Measurements from ENCODE around the gene FUT8.

The FUT8 gene

DNA sequence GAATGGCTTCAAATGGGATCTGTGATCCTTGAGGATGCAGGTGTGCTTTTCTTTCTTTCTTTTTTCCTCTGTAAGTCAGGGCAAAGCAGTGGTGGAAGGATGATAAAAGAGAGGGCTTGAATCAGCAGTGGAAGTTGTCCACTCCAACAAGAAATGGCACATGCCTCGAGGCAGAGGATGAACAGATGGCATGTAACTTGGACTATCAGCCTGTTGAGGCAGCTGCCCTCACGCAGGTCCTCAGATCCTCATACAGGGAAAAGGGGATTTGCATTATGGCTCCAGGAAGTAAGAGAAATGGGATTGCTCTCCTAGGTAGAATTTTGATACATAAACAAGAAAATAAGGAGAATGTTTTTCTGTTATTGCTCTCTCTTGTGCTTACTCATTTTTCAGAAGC is 368.0 kb downstream of the FUT8 start:
- Histone ChIP-seq H3K4me3 (ENCODE audit: severe bottlenecking) (no peak overlapping the region), H3K27ac (ENCODE audit: poor library complexity, severe bottlenecking) (no peak overlapping the region), H3K36me3 (ENCODE audit: low read depth) (no peaks in the 10 kb centered on the region), H3K27me3 (ENCODE audit: insufficient read depth, poor library complexity, severe bottlenecking) (peaks cover 3% of the 10 kb centered on the region), H3K9me3 (ENCODE audit: severe bottlenecking) (no peaks in the 10 kb centered on the region), H3K4me1 (ENCODE audit: insufficient read depth, poor library complexity, severe bottlenecking) (no peaks in the 10 kb centered on the region)
- ATAC-seq (ENCODE audit: low read depth) (no peak), DNase-seq (ENCODE audit: low spot score) (no peak)
- TF ChIP-seq, protein P1, sequence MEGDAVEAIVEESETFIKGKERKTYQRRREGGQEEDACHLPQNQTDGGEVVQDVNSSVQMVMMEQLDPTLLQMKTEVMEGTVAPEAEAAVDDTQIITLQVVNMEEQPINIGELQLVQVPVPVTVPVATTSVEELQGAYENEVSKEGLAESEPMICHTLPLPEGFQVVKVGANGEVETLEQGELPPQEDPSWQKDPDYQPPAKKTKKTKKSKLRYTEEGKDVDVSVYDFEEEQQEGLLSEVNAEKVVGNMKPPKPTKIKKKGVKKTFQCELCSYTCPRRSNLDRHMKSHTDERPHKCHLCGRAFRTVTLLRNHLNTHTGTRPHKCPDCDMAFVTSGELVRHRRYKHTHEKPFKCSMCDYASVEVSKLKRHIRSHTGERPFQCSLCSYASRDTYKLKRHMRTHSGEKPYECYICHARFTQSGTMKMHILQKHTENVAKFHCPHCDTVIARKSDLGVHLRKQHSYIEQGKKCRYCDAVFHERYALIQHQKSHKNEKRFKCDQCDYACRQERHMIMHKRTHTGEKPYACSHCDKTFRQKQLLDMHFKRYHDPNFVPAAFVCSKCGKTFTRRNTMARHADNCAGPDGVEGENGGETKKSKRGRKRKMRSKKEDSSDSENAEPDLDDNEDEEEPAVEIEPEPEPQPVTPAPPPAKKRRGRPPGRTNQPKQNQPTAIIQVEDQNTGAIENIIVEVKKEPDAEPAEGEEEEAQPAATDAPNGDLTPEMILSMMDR (IDR thresholded peaks at IDR 0.05; ENCODE audit: poor library complexity, severe bottlenecking), result no peak

DNA sequence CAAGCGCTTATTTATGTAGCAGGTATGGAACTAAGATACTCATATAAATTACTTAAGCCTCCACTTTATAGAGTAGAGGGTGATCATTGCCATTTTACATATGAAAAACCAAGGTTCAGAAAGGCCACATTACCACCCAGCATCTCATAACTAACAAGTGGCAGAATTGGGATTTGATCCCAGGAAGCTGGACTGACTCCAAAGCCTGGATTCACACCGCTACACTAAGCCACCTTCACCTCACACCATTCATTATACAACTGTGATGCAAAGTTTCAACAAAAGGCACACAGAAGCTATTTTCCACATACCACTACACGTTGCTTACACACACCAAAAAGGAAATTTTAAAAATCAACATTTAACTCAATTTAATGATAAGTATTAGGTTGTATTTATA is 370.6 kb downstream of the FUT8 start:
- H3K9me3 ChIP-seq (ENCODE audit: severe bottlenecking), result no peaks in the 10 kb centered on the region
- H3K27ac ChIP-seq (ENCODE audit: poor library complexity, severe bottlenecking), result no peak overlapping the region
- no peak for DNase-seq (ENCODE audit: low spot score)
- ATAC-seq (ENCODE audit: low read depth), result no peak
- TF ChIP-seq, protein P1 (IDR thresholded peaks at IDR 0.05; ENCODE audit: poor library complexity, severe bottlenecking), result no peak
- H3K4me1 ChIP-seq (ENCODE audit: insufficient read depth, poor library complexity, severe bottlenecking), result no peaks in the 10 kb centered on the region
- H3K27me3 ChIP-seq (ENCODE audit: insufficient read depth, poor library complexity, severe bottlenecking), result no peaks in the 10 kb centered on the region
- H3K36me3 ChIP-seq (ENCODE audit: low read depth), result no peaks in the 10 kb centered on the region
- no peak overlapping the region for H3K4me3 ChIP-seq (ENCODE audit: severe bottlenecking)

DNA sequence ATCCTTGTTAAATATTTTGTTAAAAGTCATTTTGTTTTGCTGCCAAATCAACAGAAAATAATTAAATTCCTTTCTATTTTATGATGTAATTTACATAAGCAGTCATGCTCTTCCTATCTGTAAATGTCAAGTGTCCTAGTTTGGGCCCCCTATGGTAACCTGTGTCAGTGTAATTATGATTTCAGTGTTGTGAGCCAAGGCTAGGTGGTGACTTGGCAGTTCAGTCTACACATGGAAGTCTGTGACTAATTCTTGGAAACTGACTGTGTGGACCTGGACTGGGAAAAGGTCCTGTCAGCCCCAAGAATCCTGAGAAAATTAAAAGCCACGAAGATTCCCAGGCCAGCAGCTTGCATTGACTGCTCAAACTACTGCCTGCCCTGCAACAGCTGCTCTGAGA is 371.0 kb downstream of the FUT8 start:
- TF ChIP-seq, protein P1 (IDR thresholded peaks at IDR 0.05; ENCODE audit: poor library complexity, severe bottlenecking), result no peak
- no peaks in the 10 kb centered on the region for H3K27me3 ChIP-seq (ENCODE audit: insufficient read depth, poor library complexity, severe bottlenecking)
- H3K9me3 ChIP-seq (ENCODE audit: severe bottlenecking), result no peaks in the 10 kb centered on the region
- H3K36me3 ChIP-seq (ENCODE audit: low read depth), result no peaks in the 10 kb centered on the region
- no peak for ATAC-seq (ENCODE audit: low read depth)
- no peak overlapping the region for H3K4me3 ChIP-seq (ENCODE audit: severe bottlenecking)
- H3K4me1 ChIP-seq (ENCODE audit: insufficient read depth, poor library complexity, severe bottlenecking), result no peaks in the 10 kb centered on the region
- no peak for DNase-seq (ENCODE audit: low spot score)
- H3K27ac ChIP-seq (ENCODE audit: poor library complexity, severe bottlenecking), result no peak overlapping the region

DNA sequence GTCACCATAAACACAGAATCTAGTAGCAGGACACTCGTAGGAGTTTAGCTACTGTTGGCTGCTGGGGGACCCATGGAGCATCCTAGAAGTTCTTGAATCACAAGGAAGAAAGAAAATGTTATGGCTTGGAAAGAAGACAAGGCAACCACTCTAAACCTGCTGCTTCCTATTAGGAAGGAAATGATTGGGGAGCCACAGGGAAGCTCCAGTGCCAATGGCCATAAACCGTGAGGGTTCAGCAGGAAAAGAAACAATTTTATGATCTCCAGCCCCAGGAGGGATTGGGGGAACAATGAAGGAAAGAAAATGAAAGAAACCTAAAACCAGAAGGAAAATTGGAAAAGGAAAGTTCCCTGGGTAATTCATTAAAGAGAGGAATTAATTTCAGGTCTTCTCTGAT is 372.0 kb downstream of the FUT8 start:
- ATAC-seq (ENCODE audit: low read depth) (no peak), DNase-seq (ENCODE audit: low spot score) (no peak)
- Histone ChIP-seq H3K36me3 (ENCODE audit: low read depth) (no peaks in the 10 kb centered on the region), H3K4me3 (ENCODE audit: severe bottlenecking) (no peak overlapping the region), H3K27me3 (ENCODE audit: insufficient read depth, poor library complexity, severe bottlenecking) (no peaks in the 10 kb centered on the region), H3K27ac (ENCODE audit: poor library complexity, severe bottlenecking) (no peak overlapping the region), H3K4me1 (ENCODE audit: insufficient read depth, poor library complexity, severe bottlenecking) (no peaks in the 10 kb centered on the region), H3K9me3 (ENCODE audit: severe bottlenecking) (no peaks in the 10 kb centered on the region)
- TF ChIP-seq, protein P1 (IDR thresholded peaks at IDR 0.05; ENCODE audit: poor library complexity, severe bottlenecking), result no peak

DNA sequence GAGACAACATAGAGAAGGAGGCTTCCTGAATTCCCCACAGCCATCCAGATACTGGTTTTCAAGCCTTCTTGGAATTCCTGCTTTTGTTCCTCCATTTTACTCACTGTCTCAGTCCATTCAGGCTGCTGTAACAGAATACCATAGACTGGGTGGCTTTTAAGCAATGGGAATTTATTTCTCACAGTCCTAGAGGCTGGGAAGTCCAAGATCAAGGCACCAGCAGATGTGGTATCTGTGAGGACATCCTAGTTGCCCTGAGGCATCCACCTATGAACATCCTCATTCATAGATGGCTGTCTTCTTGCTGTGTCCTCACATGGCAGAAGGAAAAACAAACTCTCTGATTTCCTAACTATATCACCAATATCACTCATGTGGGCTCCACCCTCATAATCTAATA is 374.9 kb downstream of the FUT8 start:
- TF ChIP-seq, protein P1 (IDR thresholded peaks at IDR 0.05; ENCODE audit: poor library complexity, severe bottlenecking), result no peak
- Histone ChIP-seq H3K27ac (ENCODE audit: poor library complexity, severe bottlenecking) (no peak overlapping the region), H3K9me3 (ENCODE audit: severe bottlenecking) (no peaks in the 10 kb centered on the region), H3K27me3 (ENCODE audit: insufficient read depth, poor library complexity, severe bottlenecking) (no peaks in the 10 kb centered on the region), H3K4me3 (ENCODE audit: severe bottlenecking) (no peak overlapping the region), H3K36me3 (ENCODE audit: low read depth) (no peaks in the 10 kb centered on the region), H3K4me1 (ENCODE audit: insufficient read depth, poor library complexity, severe bottlenecking) (no peaks in the 10 kb centered on the region)
- DNase-seq (ENCODE audit: low spot score) (no peak), ATAC-seq (ENCODE audit: low read depth) (no peak)

Measured in RWPE2 (cell line).